Measurements from ENCODE around the gene DHRS3.
"Not testable (repeated sequence)": the region's sequence is repeated elsewhere in the genome, so short reads cannot be mapped to it uniquely, and the experiment has no call there.

The DHRS3 gene

GRCh38 chr1:12577020-12577419, 41.0 kb downstream of the DHRS3 start:
- DNase-seq (ENCODE audit: low read depth in 2 of 2), result no peak

GRCh38 chr1:12574757-12575139, 43.3 kb downstream of the DHRS3 start:
- DNase-seq (ENCODE audit: low read depth in 2 of 2), result no peak

DNA sequence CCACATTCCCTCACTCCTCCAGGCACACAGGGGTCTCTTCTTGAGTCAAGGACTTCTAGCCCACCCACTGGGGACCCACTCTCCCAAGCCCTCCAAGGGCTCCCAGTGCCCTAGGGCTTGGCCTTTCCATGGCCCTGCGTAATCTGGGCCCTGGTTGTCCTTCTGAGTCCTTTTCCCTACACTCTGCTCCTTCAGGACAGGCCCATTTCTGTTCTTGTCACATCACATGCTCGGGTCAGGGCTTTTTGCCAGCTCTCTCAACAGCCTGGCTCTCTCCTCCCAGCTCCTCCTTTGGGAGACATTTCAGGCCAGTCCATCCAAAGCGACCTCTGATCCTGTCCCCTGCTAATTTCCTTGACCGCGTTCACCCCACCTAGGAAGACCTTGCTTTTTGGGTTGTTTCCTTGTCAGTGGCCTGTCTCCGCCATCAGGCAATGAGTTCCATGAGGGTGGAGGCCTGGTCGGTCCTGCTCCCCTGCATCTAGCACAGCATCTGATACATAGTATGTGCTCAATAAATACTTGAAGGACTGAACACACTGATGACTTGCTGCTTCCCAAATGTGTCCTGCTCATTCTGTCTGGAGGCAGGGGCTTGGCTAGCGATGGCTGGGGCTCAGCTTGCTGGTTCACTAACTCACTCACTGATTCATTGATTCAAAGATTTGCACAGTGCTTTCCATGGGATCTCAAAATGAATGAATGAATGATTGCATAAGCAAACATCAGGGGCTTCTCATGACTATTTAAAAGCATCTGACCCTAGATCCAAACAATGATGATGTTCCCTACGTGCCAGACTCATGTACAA, 44.8 kb downstream of the DHRS3 start:
- no peak for DNase-seq (ENCODE audit: low read depth in 2 of 2)

GRCh38 chr1:12572522-12572921, 45.5 kb downstream of the DHRS3 start:
- DNase-seq (ENCODE audit: low read depth in 2 of 2), result no peak

GRCh38 chr1:12570291-12570690, 47.7 kb downstream of the DHRS3 start:
- no peak for DNase-seq (ENCODE audit: low read depth in 2 of 2)

DNA sequence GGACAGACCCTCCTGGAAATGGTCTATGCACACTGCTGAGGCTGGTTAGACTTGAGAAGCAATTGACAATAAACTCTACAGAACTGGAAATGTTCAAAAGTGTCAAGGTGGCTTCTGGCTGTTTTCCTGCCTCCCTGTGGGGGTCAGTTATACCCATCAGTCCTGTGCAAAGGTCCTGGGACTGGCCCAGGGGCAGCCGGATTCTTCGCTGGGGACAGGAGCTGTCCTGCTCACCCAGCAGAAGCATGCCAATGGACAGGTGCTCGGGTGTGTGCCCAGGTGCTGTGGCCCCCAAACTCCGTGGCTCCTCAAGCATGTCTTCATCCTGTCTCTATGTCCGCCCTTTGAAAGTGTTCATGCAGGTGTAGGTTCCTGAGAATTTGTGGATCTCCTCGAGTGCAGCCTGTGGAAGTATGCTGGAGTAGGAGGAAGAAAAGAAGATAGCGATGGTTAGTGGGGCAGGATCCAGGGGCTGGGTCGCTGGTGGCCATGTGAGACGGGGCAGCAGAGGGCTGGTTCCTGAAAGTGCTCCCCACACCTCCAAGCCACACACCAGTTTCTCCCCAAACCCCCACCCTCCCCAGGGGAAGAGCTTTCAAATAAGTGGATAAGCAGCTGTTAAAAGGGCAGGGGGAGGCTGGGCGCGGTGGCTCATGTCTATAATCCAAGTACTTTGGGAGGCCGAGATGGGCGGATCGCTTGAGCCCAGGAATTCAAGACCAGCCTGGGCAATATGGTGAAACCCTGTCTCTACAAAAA, 49.8 kb downstream of the DHRS3 start:
- no peak for DNase-seq (ENCODE audit: low read depth in 2 of 2)

DNA sequence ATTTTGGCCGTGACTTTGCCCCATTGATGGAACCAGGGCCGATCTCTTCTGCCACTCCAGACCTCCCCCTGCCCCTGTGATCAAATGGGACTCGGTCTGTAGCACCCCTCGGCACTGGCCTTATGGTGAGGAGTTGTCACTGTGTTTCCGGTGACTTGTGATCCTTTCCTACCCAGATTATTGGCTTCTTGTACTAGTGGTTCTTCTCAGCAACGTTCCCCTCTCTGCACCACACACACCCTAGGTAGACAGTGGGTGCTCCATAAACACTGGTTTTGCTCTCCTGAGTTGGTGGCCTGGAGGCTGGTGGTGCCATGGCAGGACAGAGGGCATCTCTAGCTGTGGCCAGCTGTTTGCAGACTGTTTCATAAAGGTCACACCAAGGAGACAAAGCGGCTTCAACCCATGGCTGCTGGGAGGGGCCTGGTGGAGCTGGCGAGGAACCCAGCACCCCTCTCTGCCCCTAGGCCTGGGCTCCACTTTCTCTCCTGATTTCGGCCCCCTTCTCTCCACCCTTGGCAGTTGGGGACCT, 50.7 kb downstream of the DHRS3 start:
- DNase-seq (ENCODE audit: low read depth in 2 of 2), result no peak

DNA sequence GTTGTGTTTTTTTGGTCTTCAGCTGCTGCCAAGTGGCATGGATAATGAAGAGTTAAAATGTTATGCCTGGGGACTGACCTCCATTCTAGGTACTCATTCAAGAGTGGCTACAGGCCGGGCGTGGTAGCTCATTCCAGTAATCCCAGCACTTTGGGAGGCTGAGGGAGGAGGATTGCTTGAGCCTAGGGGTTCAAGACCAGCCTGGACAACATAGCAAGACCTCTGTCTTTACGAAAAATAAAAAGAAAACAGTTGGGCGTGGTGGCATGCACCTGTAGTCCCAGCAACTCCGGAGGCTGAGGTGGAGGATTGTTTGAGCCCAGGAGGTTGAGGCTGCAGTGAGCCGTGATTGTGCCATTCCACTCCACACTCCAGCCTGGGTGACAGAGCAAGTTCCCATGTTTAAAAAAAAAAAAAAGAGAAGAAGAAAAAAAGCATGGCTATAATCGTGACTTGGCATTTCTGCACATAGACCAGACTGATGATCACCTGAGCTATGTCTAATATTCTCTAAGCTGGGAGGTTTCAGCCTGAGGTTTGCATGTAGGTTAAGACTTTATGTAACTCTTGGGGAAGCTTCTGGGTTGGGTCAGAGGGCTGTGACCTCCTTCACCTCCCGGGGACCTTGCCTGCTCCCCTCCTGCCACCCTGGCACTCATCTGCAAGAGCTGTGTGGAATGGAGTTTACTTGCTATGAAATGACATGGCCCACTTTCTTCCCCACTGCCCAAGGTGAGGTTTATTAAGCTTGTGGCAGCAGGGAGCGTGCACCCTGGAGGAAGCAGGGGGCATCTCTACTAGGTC, 51.3 kb downstream of the DHRS3 start:
- no peak for DNase-seq (ENCODE audit: low read depth in 2 of 2)

- no peak for DNase-seq (ENCODE audit: low read depth in 2 of 2)
Observed at GRCh38 chr1:12565966-12566352, 52.1 kb downstream of the DHRS3 start.

- no peak for DNase-seq (ENCODE audit: low read depth in 2 of 2)
Observed at GRCh38 chr1:12565094-12565965, 52.7 kb downstream of the DHRS3 start.

- DNase-seq (ENCODE audit: low read depth in 2 of 2), result not testable (repeated sequence)
Observed at GRCh38 chr1:12564251-12564650, 53.8 kb downstream of the DHRS3 start.

DNA sequence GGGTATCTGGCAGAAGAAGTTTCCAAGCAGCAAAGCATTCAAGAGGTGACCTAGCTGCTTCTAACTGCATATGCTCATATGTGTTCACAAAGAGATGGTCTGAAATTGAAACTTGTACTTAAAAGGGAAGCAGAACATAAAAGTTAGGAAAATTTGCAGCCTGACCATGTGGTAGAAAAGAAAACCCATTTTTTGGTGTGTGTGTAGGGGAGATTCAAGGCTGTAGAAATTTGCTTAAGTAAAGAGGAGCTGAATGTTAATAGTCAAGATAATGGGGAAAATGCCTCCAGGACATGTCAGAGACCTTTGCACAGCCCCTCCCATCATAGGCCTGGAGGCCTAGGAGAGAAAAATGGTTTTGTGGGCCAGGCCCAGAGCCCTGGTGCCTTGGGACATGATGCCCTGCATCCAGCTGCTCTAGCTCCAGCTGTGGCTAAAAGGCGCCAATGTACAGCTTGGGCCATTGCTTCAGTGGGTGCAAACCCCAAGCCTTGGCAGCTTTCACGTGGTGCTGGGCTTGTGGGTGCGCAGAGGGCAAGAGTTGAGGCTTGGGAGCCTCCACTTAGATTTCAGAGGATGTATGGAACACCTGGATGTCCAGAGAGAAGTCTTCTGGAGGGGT, 54.9 kb downstream of the DHRS3 start:
- no peak for DNase-seq (ENCODE audit: low read depth in 2 of 2)

GRCh38 chr1:12561121-12561520, 56.9 kb downstream of the DHRS3 start:
- no peak for DNase-seq (ENCODE audit: low read depth in 2 of 2)

GRCh38 chr1:12556957-12557935, 60.8 kb downstream of the DHRS3 start:
- DNase-seq (ENCODE audit: low read depth in 2 of 2), result no peak

DNA sequence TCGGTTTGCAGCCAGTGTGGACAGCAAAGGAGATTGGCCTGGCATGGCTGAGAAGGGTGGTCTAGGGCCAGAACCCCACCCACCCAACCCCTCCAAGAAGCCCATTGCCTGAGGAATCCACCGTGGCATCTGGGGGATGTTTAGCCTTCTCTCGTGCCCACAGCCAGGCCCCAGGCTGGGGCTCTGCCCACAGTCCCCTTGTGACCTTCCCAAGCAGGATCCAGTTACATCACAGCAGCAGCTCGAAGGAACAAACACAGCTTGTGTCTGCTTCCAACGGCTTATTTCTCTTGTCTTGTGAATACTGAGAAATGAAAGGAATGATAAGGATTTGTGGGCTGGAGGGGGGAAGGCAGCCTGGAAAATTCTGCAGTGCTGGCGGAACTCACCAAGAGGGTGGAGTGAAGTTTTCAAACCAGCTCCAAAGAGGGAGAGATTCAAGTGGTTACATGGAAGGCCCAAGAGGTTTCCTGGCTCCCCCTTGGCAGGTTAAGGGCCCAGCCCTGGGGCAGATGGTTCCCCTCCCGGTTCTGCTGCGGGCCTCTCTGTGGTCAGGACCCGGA, 61.6 kb downstream of the DHRS3 start:
- no peak for DNase-seq (ENCODE audit: low read depth in 2 of 2)

DNA sequence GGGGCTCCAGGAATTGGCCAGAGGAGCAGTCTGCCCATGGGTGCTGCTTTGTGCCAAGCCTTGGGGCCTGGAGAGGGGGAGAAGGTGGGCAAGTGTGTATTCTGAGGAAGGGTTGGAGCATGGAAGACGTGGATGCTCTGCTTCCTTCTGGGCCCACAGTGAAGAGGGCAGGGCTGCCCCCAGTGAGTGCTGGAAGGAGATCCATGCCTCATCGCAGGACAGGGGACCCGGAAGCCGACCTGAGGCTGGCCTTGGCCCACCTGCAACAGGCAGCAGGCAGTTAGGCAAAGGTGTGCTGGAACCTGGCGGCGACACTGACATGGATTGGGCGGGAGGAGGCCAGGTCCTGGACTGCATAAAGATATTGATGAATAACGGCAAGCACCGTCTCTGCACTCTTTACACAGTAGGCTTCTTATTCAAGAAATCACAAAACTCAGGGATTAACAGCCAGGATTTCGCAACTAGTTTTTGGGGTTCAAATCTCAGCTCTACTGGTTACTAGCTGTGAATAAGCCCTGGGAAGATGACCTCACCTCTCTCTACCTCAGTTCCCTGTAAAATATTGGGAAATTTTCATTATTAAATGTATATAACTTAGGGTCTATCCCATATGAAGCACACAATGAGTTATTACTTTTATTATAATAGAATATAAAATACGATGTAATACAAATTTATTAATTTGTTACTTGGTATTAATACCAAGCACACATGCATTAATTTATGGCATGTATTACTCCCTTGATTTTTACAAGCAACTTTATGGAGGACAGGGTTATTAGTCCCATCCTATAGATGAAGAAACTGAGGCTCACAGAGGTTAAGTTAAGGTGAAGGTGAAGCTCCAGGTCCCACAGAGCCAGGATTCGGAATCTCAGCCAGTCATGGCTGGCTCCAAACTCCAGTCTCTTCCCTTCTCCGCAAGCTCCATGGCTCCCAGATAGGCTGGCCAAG, 62.3 kb downstream of the DHRS3 start:
- DNase-seq (ENCODE audit: low read depth in 2 of 2), result no peak

DNA sequence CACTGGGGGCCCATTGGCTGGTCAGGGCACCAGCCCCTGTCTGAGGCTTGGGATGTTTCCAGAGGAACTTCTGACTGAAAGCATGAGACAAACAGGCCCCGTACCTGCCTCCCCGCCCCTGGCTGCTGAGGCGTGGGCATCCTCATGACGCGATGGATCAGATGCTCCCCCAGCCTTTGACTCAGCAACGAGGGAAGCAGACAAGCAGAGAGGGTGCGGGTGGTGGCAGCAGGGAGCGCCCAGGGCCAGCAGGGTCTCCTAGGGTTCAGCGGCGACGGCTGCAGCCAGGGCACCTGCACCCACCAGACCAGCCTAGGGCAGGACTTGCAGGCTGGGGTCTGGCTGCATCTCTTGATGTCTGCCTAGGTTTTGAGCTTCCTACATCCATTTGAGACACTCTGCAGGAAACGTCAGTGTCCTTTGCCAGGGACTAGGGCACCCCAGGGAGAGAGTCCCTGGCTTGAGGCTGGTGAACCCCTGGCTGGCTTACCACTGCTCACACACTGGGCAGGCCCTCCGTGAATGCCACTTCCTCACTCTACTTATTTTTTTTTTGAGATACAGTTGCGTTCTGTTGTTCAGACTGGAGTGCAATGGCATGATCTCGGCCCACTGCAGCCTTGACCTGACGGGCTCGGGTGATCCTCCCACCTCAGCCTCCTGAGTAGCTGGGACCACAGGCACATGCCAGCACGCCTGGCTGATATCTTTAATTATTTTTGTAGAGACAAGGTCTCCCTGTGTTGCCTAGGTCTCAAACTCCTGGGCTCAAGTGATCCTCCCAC, 63.3 kb downstream of the DHRS3 start:
- no peak for DNase-seq (ENCODE audit: low read depth in 2 of 2)

Data from stimulated activated CD4-positive, alpha-beta T cell treated with anti-CD3 and anti-CD28 coated beads, Interleukin-1b, Interleukin-23, amount 100 ng/mL, for 1 hour (primary cell).